Fibroblast of lung (primary cell): ENCODE results near the gene KLHL2.

Source experiments
- CTCF ChIP-seq, 2 donors: IDR thresholded peaks in 1 of 2; conservative IDR thresholded peaks in 1 of 2; 1 replicate in 1 of 2; 2 replicates in 1 of 2; pipeline ENCODE4 v1.5.1; 2011 to 2012; ENCODE audit warnings: low read length in 2 of 2, control low read depth in 1 of 2, inconsistent platforms in 1 of 2, low read depth in 1 of 2, mild to moderate bottlenecking in 1 of 2
- EZH2 ChIP-seq: IDR thresholded peaks from 2 replicates; pipeline ENCODE4 v1.5.1; 2012; ENCODE audit warnings: low read length, control low read depth, mild to moderate bottlenecking; ENCODE audit errors: missing control alignments

- TF ChIP-seq CTCF (conservative IDR thresholded peaks at IDR 0.05 in 1 of 2, IDR thresholded peaks at IDR 0.05 in 1 of 2; ENCODE audit: low read depth in 1 of 2, low read length in 2 of 2) (no peak), EZH2 (no peak)
Measured at GRCh38 chr4:165351359-165352130, 144.2 kb downstream of the KLHL2 start.
